ENCODE measurements around the gene VAMP8.
"Not testable (repeated sequence)": the region's sequence is repeated elsewhere in the genome, so short reads cannot be mapped to it uniquely, and the experiment has no call there.

Gene VAMP8

GRCh38 chr2:85611217-85611704 is 33.9 kb downstream of the VAMP8 start:
- TF ChIP-seq CTCF (IDR thresholded peaks at IDR 0.05; ENCODE audit: poor library complexity, severe bottlenecking) = no peak
- no peaks in the 10 kb centered on the region for H3K9me3 ChIP-seq (ENCODE audit: severe bottlenecking)
- no peaks in the 10 kb centered on the region for H3K4me1 ChIP-seq (ENCODE audit: insufficient read depth, poor library complexity, severe bottlenecking)
- no peaks in the 10 kb centered on the region for H3K27me3 ChIP-seq (ENCODE audit: insufficient read depth, poor library complexity, severe bottlenecking)
- ATAC-seq (ENCODE audit: low read depth) (peak; percentile 37), DNase-seq (ENCODE audit: low spot score) (no peak)
- H3K4me3 ChIP-seq (ENCODE audit: severe bottlenecking) = peak overlapping the region; percentile 82
- peaks cover 14% of the 10 kb centered on the region for H3K36me3 ChIP-seq (ENCODE audit: low read depth)
- peak overlapping the region; percentile 73 for H3K27ac ChIP-seq (ENCODE audit: poor library complexity, severe bottlenecking)

GRCh38 chr2:85611705-85612587 is 34.6 kb downstream of the VAMP8 start, which contains the start of gene C2orf68:
C2orf68 (minus strand) TSS chr2:85612066; CDS start chr2:85611984, 82 bp downstream.
- H3K27ac ChIP-seq (ENCODE audit: poor library complexity, severe bottlenecking) = peak within 1 kb of the TSS; percentile 73
- DNase-seq (ENCODE audit: low spot score) (peak; percentile 89), ATAC-seq (ENCODE audit: low read depth) (peak; percentile 82)

GRCh38 chr2:85613717-85614515 is 36.5 kb downstream of the VAMP8 start:
- TF ChIP-seq CTCF (IDR thresholded peaks at IDR 0.05; ENCODE audit: poor library complexity, severe bottlenecking) = no peak
- Histone ChIP-seq H3K4me1 (ENCODE audit: insufficient read depth, poor library complexity, severe bottlenecking) (peaks cover 7% of the 10 kb centered on the region), H3K9me3 (ENCODE audit: severe bottlenecking) (no peaks in the 10 kb centered on the region), H3K36me3 (ENCODE audit: low read depth) (peaks cover 31% of the 10 kb centered on the region), H3K27me3 (ENCODE audit: insufficient read depth, poor library complexity, severe bottlenecking) (no peaks in the 10 kb centered on the region), H3K4me3 (ENCODE audit: severe bottlenecking) (no peak overlapping the region), H3K27ac (ENCODE audit: poor library complexity, severe bottlenecking) (no peak overlapping the region)
- DNase-seq (ENCODE audit: low spot score) (no peak), ATAC-seq (ENCODE audit: low read depth) (no peak)

More at GRCh38 chr2:85611705-85612587, 34.6 kb downstream of the VAMP8 start, which contains the start of gene C2orf68:
- no peak for TF ChIP-seq CTCF (IDR thresholded peaks at IDR 0.05; ENCODE audit: poor library complexity, severe bottlenecking)
- H3K27me3 ChIP-seq (ENCODE audit: insufficient read depth, poor library complexity, severe bottlenecking) = no peaks in the 10 kb centered on the region
- no peaks in the 10 kb centered on the region for H3K4me1 ChIP-seq (ENCODE audit: insufficient read depth, poor library complexity, severe bottlenecking)
- H3K4me3 ChIP-seq (ENCODE audit: severe bottlenecking) = peak within 1 kb of the TSS; percentile 82
- no peaks in the 10 kb centered on the region for H3K9me3 ChIP-seq (ENCODE audit: severe bottlenecking)
- H3K36me3 ChIP-seq (ENCODE audit: low read depth) = peaks cover 17% of the 10 kb centered on the region

GRCh38 chr2:85614757-85615156 is 37.4 kb downstream of the VAMP8 start:
- H3K27me3 ChIP-seq (ENCODE audit: insufficient read depth, poor library complexity, severe bottlenecking); ATAC-seq (ENCODE audit: low read depth); H3K4me3 ChIP-seq (ENCODE audit: severe bottlenecking); DNase-seq (ENCODE audit: low spot score); H3K27ac ChIP-seq (ENCODE audit: poor library complexity, severe bottlenecking); H3K9me3 ChIP-seq (ENCODE audit: severe bottlenecking): not testable (repeated sequence)
- peaks cover 34% of the 10 kb centered on the region for H3K36me3 ChIP-seq (ENCODE audit: low read depth)
- peaks cover 11% of the 10 kb centered on the region for H3K4me1 ChIP-seq (ENCODE audit: insufficient read depth, poor library complexity, severe bottlenecking)

- no peak for ATAC-seq (ENCODE audit: low read depth)
- peaks cover 11% of the 10 kb centered on the region for H3K4me1 ChIP-seq (ENCODE audit: insufficient read depth, poor library complexity, severe bottlenecking)
- DNase-seq (ENCODE audit: low spot score) = no peak
- peak overlapping the region; percentile 58 for H3K27ac ChIP-seq (ENCODE audit: poor library complexity, severe bottlenecking)
- H3K36me3 ChIP-seq (ENCODE audit: low read depth) = peaks cover 36% of the 10 kb centered on the region
- no peaks in the 10 kb centered on the region for H3K27me3 ChIP-seq (ENCODE audit: insufficient read depth, poor library complexity, severe bottlenecking)
- TF ChIP-seq CTCF (IDR thresholded peaks at IDR 0.05; ENCODE audit: poor library complexity, severe bottlenecking) = no peak
- no peaks in the 10 kb centered on the region for H3K9me3 ChIP-seq (ENCODE audit: severe bottlenecking)
- H3K4me3 ChIP-seq (ENCODE audit: severe bottlenecking) = peak overlapping the region; percentile 96
Measured at GRCh38 chr2:85615413-85615728, 38.0 kb downstream of the VAMP8 start.

GRCh38 chr2:85617723-85618122 is 40.3 kb downstream of the VAMP8 start:
- H3K4me3 ChIP-seq (ENCODE audit: severe bottlenecking); H3K27ac ChIP-seq (ENCODE audit: poor library complexity, severe bottlenecking); DNase-seq (ENCODE audit: low spot score); ATAC-seq (ENCODE audit: low read depth); H3K27me3 ChIP-seq (ENCODE audit: insufficient read depth, poor library complexity, severe bottlenecking); H3K9me3 ChIP-seq (ENCODE audit: severe bottlenecking): not testable (repeated sequence)
- peaks cover 59% of the 10 kb centered on the region for H3K36me3 ChIP-seq (ENCODE audit: low read depth)
- H3K4me1 ChIP-seq (ENCODE audit: insufficient read depth, poor library complexity, severe bottlenecking) = peaks cover 11% of the 10 kb centered on the region

Measured in RWPE2 (cell line).